HG03095 (cell line): ENCODE results near the gene NLRC5.
"Not testable (repeated sequence)": the region's sequence is repeated elsewhere in the genome, so short reads cannot be mapped to it uniquely, and the experiment has no call there.

Experiments used
- ATAC-seq: cut with Tn5 transposase; IDR thresholded peaks from one replicate; pipeline ENCODE4 v1.9.1; 2021; ENCODE audit warnings: moderate library complexity; ENCODE audit not compliant: unreplicated experiment

Gene NLRC5

DNA sequence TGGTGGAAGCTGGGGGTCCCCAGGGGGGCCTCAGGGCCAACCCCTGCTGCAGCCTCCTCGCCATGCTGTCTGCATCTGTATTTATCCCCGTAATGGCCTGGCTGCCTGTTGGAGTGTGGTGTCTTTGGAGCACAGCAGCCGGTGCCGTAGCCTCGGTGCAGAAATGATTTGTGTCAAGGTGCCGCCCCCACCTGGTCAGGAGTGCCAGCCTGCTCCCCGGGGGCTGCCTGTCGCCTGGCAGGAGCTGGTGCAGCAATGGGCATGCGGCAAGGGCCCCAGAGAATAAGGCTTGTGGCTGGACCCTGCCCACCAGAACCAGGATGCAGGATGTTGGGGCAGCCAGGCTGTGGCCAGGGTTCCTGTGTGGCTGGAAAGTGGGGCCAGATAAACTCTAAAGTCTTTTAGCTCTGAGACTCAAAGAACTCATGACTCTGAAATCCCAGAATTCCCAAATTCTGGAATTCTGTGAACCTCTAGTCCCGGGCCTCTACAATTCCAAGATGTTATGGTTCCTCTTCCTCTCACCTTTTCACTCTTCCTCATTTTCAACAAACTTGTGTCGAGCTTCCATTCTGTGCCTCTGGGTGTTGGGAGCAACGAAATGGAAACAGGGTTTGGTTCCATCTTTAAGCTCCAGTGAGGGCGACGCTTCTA lies 109.0 kb downstream of the NLRC5 start:
- ATAC-seq = no peak

DNA sequence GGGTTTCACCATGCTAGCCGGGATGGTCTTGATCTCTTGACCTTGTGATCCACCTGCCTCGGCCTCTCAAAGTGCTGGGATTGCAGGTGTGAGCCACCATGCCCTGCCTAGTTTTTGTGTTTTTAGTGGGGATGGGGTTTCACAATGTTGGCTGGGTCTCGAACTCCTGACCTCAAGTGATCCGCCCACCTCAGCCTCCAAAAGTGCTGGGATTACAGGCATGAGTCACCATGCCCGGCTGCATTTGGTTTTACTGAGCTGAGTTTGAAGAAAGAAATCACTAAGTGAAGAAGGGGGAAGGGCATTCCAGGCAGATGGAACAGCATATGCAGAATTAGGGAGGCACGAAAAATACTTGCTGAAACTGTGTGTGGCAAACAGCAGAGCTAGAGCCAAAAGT lies 110.6 kb downstream of the NLRC5 start:
- not testable (repeated sequence) for ATAC-seq

DNA sequence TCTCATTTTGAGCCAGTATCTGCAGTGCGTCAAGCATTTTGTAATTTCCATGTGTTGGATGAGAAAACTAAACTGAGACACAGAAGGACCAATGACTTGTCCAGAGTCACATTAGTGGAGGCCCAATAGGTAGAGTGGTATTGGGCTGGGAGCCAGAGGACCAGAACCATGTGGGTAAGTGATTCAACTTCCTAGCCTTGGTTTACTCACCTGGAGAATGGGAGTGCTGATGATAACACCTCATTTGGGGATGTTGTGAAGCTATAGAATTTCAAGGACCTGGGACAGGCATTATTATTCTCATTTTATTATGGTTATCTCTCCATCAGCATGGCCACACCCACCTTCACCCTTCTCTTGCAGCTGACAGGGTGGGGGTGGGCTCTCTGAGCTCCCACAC lies 111.1 kb downstream of the NLRC5 start:
- no peak for ATAC-seq

DNA sequence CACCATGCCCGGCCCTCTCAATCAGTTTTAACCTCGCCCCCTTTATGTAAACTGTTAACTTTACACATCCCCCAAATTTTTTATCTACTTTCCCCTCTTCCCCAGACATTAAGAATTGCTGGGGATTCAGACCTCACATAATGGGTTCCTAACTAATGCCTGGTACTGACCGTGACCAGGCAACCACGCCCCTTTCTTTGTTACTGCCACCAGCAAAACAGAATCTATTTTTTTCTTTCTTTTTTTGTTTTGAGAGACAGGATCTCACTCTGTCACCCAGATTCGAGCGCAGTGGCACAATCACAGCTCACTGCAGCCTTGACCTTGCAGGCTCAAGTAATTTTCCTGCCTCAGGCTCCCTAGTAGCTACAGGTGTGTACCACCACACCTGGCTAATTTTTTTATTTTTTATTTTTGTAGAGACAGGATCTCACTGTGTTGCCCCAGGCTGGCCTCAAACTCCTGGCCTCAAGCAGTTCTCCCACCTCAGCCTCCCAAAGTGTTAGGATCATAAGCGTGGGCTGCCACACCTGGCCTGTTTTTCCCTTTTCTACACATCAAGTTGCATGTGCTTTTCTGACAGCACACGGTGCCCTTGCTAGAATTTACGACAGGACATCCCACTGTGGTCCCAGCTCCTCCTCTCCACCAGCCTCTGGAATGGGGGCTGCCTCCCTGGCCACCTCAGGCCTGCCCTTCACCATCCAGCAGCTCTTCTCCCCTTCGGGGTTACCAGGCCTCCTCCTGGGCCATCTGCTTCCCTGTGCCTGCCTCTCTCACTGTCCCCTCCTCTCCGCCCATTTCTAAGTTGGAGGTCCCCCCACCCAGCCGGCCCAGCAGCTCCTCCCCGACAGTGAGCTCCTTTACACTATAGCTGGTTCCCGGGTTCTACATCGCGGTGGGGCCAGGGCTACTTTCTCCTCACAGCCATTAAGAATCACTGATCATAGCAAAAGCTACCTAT lies 113.8 kb downstream of the NLRC5 start:
- ATAC-seq = no peak

DNA sequence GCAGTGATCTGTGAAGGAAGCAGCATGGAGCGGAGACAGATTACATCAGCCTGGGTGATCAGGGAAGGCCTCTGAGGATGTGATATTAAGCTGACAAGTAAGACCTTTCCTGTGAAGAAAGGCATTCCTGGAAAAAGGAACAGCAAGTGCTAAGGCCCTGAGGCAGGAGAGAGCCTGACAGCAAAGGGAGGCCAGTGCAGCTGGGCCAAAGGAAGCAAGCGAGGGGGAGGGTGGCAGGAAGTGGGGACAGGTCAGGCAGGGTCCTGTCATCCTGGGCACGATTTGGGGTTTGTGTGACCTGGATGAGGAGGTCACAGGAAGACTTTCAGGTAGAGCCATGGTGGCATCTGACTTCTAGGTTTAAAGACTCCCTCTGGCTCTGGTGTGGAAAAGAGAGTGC lies 115.3 kb downstream of the NLRC5 start:
- ATAC-seq = no peak

DNA sequence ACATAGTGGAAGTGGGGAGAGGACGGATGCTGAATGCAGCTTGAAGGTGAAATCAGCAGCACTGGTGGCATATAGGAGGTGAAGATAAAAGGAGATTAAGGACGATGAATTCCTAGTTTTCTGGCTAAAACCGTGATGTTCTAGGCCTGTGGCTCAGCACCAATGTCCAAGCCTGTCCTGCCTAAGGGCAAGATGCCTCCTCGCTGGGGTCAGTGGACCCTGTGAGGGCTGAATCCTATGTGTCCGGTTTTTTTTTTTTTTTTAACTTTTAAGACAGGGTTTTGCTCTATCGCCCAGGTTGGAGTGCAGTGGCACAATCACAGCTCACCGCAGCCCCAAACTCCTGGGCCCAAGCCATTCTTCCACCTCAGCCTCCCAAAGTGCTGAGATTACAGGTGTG lies 115.8 kb downstream of the NLRC5 start:
- ATAC-seq = no peak

DNA sequence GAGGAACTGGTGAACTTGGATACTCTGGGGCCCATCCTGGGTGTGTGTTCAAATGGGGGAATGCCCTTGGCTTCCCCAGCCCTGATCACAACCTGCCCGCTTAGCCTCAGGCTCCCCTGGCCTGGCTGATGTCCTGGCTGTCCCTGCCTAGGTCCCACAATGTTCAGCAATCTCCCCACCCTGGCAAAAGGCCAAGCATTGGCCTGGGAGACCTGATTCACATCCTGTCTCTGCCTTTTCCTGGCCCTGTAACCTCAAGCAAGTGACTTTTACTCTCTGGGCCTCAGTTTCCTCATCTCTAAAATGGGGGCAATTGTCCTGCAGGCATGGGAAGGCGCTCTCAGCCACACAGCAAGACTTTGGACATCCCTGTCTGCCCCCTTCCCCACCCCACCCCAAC lies 117.4 kb downstream of the NLRC5 start:
- no peak for ATAC-seq

DNA sequence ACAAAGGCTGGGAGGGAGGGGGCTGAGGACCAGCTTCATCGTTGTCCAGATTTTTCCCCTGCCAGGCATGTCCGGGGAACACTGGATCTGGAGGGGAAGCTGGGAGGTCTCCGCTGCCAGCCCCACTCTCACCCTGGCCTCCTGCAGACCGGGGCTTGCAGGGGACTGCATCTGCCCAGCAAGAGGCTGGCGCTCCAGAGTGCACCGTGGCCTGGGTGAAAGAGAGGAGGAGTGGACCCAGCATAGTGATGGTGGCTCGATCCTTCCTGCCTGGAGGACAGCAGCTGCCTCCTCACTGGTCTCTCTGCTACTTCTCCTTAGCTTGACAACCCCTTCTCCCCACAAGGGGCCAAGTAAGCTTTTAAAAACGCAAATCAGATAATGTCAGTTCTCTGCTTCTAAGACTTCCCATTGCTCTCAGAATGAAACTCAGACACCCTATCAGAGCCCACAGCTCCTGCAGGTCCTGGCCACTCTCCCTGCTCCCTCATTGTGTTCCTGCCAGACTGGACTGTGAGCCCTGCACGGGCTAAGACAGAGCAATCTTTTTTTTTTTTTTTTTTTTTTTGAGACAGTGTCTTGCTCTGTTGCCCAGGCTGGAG lies 118.1 kb downstream of the NLRC5 start:
- ATAC-seq = no peak

DNA sequence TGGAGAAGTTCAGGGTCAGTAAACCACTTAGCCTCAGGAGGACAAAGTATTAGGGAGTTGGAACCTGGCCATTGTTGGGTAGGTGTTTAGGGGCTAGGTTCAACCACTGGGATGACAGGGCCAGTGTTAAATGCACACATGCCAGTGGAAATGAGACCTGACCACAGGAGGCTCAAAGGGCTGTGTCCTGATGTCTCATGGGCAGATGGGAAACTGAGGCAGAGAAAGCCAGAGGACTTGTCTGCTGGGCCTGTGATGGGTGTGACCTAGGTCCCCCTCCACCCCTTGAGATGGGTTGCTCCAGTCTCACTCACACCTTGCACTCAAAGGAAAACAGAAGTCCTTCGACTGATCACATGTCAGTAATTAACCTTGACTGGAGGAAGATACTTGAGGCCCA lies 119.1 kb downstream of the NLRC5 start:
- no peak for ATAC-seq

DNA sequence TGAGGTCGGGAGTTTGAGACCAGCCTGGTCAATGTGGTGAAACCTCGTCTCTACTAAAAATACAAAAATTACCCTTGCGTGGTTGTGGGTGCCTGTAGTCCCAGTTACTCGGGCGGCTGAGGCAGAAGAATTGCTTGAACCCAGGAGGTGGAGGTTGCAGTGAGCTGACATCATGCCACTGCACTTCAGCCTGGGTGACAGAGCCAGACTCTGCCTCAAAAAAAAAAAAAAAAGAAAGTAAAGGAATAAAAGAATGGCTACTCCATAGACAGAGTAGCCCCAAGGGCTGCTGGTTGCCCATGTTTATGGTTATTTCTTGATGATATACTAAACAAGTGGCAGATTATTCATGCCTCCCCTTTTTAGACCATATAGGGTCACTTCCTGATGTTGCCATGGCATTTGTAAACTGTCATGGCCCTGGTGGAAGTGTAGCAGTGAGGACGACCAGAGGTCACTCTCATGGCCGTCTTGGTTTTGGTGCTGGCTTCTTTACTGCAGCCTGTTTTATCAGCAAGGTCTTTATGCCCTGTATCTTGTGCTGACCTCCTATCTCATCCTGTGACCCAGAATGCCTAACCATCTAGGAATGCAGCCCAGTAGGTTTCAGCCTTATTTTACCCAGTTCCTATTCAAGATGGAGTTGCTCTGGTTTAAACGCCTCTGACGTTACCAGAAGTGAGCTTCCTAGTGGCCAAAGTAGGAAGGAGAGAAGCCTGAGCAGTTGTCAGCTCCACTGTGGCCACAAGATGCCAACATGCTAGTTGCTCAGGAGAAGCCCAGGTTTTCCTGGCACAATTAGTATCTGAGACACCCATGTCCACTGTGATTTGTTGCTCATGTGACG lies 120.1 kb downstream of the NLRC5 start:
- ATAC-seq = not testable (repeated sequence)

DNA sequence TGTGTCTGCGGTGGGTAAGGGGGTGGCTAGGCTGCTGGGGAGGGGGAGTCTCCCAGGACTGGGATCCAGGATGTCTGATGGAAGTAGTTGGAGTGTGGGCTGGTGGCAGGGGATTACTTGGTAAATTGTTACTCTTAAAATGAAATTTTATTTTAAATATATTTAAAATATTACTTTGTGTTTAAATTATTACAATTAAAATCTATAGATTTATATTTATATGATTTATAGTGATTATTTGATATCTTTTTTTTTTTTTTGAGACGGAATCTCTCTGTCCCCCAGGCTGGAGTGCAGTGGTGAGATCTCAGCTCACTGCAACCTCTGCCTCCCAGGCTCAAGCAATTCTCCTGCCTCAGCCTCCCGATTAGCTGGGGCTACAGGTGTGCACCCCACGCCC lies 121.6 kb downstream of the NLRC5 start:
- no peak for ATAC-seq

DNA sequence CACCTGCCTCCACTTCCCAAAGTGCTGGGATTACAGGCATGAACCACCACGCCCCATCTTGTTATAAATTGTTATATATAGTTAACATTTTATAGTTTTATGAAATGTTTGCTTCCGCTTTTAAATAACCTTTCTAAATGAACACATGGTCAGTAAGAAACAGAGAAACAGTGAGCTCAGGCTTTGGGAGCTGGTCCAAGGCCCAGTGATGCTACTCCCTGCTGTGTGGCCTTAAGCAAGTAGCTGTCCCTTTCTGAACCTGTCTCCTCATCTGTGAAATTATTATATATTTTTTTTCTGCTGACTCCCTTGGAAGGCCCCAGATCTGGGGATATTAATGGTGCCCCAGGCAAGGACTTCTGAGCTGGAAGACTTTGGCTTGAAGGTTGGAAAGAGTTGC lies 122.1 kb downstream of the NLRC5 start:
- ATAC-seq = no peak

DNA sequence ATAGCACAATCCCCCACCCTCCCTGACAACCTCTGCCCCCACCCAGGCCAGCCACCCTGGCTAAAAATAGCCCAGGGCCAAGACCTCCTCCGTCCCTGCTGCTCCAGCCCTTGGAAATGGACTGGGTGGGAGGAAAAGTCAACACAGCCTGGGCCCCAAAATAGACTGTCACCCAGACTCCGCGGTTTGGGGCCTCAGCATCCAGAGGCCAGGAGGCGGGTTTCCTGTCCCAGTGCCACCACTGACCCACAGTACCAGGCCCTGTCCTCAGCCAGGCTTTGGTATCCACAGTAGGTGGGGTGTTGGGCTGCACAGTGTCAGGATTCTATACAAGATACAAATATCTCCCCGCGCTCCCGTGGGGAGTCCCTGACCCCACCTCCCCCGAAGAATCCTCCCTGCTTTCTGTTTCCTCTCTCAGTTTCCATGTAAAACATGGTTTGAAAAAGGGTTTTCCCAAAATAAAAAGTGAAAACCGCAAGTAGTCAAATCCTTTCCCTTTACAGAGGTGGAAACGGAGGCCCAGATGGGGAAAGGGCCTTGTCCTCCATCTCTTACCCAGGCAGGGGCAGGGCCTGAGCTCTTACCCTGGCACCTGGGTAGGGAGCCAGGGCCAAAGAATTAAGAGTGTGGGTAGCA lies 123.2 kb downstream of the NLRC5 start:
- no peak for ATAC-seq

DNA sequence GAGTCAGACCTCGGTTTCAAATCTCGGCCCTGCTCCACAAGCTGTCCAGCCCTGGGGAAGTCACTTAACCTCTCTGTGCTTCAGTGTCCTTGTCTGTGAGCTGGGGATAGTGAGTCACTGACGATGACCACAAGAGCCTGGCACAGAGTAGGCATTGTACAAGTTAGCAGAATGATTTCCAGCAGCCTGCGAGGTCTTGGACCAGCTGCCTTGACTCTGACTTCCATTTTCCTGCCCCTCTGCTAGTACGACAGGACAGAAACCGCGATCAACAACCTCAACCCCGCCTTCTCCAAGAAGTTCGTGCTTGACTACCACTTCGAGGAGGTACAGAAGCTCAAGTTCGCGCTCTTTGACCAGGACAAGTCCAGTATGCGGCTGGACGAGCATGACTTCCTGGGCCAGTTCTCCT lies 123.7 kb downstream of the NLRC5 start:
- no peak for ATAC-seq

DNA sequence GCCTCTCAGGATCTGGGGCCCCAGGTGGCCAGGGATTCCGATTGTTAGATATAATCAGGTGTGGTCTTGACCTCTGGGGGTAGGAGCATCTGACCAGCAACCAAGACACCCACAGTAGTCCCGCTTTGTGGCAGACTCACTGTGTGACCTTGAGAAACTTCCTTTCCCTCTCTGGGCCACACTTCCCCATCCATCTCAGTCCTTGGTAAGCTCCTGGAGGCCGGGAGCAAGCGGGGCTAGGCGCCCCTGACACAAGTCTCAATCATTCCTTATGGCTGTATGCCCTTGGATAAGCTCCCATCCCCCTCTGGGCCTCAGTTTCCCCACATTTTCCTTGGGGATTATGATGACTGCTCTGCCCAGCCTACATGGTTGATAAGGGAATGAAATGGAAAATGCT lies 124.3 kb downstream of the NLRC5 start:
- no peak for ATAC-seq

DNA sequence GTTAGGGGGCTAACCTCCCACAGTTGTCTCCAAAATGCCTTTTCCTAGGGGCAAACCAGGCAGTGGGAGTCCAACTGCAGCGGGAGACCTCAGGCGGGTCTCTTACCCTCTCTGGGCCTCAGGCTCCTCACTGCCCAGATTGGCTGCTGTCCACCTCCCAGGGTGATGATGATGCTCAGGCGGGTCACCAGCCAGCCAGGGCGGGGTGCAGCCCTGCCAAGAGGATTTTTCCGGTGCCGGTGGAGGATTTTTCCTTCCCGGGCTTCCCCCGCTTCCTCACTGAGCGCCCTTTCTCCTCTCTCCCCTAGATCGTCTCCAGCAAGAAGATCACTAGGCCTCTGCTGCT lies 125.8 kb downstream of the NLRC5 start:
- no peak for ATAC-seq

DNA sequence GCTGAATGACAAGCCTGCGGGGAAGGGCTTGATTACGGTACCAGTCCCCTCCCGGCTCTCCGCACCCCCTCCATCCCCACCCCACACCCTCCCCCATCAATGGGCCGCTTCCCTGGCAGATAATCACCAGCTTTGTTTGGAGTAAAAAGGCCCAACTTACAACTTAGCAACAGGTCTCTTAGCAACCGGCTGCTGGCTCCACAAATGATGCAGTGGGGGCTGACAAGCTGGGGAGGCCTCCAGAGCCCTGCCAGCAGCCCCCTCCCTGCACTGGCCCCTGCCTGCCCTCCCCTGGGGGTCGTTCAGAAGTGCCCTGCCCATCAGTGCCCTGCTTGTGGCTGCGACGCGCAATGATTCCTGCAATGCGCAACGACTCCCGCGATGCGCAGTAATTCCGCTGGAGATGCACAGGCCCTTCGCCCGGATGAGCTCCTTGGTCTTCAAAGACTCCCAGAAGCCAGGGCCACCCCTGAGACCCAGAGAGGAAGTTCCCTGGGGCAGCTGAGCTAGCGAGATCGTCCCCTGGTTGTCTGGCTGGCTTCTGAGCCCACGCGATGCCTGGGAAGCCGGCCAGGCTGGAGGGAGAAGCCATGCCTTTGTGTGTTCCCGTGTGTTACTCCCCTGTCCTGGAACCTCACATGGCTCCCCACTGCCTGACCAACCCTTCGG lies 126.3 kb downstream of the NLRC5 start:
- no peak for ATAC-seq

DNA sequence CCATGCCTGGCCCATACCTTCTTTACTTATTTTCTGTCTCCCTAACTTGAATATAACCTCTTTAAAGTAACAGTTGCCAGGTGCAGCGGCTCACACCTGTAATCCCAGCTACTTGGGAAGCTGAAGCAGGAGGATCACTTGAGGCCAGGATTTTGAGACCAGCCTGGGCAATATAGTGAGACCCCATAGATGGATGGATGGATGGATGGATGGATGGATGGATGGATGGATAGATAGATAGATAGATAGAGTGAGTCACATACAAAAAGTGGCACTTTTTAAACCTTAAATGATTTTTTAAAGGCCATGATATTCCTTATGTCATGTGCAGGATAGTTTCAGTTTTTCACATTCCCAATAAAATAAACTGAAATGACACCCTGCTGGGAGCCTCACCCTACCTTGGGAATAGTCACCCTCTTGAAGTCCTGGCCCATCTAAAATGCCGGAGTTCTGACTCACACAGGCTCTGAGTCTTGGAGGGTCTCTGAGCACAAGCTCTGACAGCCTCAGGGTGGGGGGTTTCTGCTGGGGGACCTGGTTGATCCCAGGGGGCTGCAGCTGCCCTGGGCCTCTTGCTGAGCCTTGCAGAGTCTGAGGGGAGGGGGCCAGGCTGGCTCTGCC lies 129.2 kb downstream of the NLRC5 start:
- ATAC-seq = no peak

DNA sequence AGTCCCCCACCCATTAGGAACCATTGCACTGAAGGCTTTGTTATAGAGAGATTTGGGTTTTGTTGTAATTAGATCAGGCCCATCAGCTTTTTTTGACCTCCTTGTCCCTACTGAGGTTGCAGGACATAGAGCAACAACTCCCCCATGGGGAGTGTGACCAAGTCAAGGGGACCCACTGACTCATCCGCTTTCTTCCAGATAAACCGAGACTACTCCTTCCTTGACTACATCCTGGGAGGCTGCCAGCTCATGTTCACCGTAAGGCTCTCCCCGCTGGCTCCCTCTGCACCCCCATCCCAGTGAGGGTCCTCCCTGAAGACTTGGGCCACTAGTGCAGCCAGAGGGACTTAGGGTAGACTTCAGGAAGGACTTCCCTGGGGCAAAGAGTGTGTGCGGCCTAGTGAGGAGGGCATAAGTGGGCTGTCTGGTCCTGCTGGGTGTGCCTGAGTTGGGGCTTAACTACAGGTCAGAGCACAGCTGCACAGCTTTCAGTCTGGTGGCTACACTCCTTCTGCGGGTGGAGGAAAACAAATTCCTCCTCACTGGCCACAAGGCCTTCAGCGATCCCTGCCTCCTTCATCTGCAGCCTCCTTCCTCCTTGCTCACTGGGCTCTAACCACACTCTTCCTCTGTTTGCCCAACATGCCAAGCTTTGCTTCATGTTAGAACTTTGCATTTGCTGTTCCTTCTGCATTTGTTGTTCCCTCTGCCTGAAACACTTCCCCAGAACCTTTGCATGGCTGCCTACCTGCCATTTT lies 134.0 kb downstream of the NLRC5 start:
- no peak for ATAC-seq
